ENCODE data around the gene SRPK3.

The SRPK3 gene

DNA sequence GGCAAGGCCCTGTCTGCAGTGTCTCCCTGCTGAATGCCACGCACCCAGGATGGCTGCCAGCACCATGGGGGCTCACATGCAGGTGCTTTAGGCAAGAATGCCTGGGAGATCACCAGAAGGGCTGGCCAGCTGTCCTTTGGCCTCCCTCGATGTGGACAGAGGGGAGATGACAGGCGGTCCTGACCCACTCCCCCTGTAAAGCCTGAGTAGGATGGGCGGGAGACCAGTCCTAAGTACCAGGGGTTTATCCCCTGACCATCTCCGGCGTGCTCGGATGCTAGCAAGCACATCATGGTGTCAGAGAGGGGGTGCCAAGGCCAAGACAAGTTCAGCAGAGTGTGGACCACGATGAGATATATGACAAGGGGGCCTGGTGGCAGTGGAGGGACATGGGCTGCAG, 44.2 kb downstream of the SRPK3 start:
- in situ Hi-C loops (cut with MboI; ENCODE audit: low sequenced_read_pairs), result no loop called here
- H3K9me3 ChIP-seq, result no peaks in the 10 kb centered on the region
- DNase-seq (ENCODE audit: low spot score in 2 of 2), result no peak
- no peaks in the 10 kb centered on the region for H3K36me3 ChIP-seq (replicated peaks)
- H3K27me3 ChIP-seq (ENCODE audit: low read depth), result no peaks in the 10 kb centered on the region
- H3K4me3 ChIP-seq, result no peak overlapping the region
- no peaks in the 10 kb centered on the region for H3K4me1 ChIP-seq

DNA sequence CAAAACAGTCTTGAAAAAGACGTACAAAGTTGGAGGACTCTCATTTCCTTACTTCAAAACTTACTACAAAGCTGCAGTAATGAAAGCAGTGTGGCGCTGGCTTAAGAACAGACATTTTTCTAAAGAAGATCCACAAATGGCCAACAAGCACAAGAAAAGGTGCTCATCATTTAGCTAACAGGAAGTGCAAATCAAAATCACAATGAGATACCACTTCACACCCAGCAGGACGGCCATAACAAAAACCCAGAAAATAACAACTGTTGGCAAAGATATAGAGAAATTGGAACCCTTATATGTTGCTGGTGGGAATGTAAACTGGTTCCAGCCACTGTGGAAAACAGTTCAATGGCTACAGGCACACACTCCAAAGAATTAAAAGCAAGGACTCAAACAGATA, 46.2 kb downstream of the SRPK3 start:
- in situ Hi-C loops (cut with MboI; ENCODE audit: low sequenced_read_pairs), result no loop called here

DNA sequence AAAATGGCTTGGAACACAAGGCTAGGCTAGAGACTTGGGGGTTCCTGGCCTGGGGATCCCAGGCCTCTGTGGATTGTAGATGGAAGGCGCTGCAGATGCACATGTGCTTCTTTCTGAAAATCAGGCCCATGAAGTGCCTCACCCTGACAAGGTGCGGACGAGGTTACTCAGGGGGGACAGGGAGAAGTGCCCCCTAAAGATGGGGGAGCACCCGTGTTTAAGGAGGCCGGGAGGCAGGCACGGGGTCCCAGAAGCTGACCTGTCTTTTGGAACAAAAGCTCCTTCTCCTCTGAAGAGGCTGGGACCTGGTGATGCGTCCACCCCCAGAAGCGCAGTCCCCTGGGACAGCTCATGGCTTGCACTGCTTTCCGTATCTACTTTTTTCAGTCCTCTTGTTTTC, 47.1 kb downstream of the SRPK3 start:
- Histone ChIP-seq H3K4me1 (no peaks in the 10 kb centered on the region), H3K27me3 (ENCODE audit: low read depth) (no peaks in the 10 kb centered on the region), H3K4me3 (no peak overlapping the region), H3K9me3 (no peaks in the 10 kb centered on the region), H3K36me3 (replicated peaks) (no peaks in the 10 kb centered on the region)
- no peak for DNase-seq (ENCODE audit: low spot score in 2 of 2)
- in situ Hi-C loops (cut with MboI; ENCODE audit: low sequenced_read_pairs), result no loop called here

More for the DNA sequence above, 46.2 kb downstream of the SRPK3 start:
- Histone ChIP-seq H3K27me3 (ENCODE audit: low read depth) (no peaks in the 10 kb centered on the region), H3K4me1 (no peaks in the 10 kb centered on the region), H3K4me3 (no peak overlapping the region), H3K9me3 (no peaks in the 10 kb centered on the region), H3K36me3 (replicated peaks) (no peaks in the 10 kb centered on the region)
- DNase-seq (ENCODE audit: low spot score in 2 of 2), result no peak

DNA sequence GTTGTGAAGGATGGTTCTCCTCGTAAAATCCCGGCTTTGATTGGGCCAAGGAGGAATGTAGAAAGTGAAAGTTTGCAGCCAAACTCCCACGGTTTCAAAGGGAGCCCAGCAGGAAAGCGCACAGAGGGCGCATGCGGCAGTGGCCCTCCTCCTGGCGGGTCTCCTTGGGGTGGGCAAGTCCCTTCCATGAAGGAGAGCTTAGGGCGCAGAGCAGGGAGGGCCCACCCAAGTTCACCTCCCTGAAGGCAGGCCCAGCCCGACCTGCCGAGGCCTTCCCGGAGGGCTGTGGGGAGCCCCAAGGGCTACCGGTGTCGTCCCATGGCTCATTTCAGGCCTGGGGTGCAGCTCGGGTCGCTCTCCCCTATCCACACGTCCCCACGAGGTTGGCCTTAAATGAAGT, 47.5 kb downstream of the SRPK3 start:
- H3K27me3 ChIP-seq (ENCODE audit: low read depth), result no peaks in the 10 kb centered on the region
- in situ Hi-C loops (cut with MboI; ENCODE audit: low sequenced_read_pairs), result no loop called here
- H3K9me3 ChIP-seq, result no peaks in the 10 kb centered on the region
- no peaks in the 10 kb centered on the region for H3K36me3 ChIP-seq (replicated peaks)
- H3K4me3 ChIP-seq, result peak overlapping the region; percentile 37
- H3K4me1 ChIP-seq, result no peaks in the 10 kb centered on the region
- no peak for DNase-seq (ENCODE audit: low spot score in 2 of 2)

DNA sequence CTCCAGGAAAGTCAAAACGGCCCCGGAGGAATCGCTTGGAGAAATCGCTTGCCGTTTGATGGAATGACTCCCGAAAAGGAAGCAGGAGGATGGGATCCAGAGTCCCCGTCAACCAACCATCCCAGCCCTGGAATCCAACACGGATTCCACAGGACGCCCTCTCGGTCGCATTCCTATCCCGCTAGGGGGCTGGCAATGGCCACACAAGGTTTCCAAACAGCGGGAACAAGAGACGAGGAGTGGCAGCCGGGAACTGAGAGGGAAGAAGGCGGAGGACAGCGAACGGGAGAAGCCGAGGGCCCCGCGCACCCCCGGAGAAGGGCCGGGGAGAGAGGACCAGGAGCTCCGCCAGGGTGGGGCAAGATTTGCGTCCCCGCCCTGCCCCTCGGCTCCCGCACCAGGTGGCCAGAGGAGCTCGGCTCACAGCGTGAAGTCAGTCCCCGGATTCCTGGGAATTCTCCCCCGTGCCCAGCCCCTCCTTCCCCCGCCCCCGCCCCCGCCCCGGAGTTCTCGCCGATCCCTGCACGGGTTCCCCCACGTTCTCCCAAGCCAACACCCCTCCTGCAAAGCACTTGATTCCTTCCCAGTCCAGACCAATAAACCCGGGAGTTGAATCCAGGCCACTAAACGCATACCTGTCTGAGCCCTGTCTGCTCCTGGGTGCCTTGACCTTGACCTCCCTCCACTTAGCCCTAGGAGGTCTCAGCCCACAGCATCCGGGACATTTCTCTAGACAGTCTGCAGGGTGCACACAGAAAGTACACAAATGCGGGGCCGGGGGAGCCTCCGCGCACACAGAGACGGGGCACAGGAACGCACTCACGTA, 48.1 kb downstream of the SRPK3 start:
- H3K9me3 ChIP-seq, result no peaks in the 10 kb centered on the region
- peak; percentile 38 to 71 for DNase-seq (ENCODE audit: low spot score in 2 of 2)
- H3K4me3 ChIP-seq, result peak overlapping the region; percentile 37
- in situ Hi-C loops (cut with MboI; ENCODE audit: low sequenced_read_pairs), result no loop called here
- H3K36me3 ChIP-seq (replicated peaks), result no peaks in the 10 kb centered on the region
- no peaks in the 10 kb centered on the region for H3K27me3 ChIP-seq (ENCODE audit: low read depth)
- no peaks in the 10 kb centered on the region for H3K4me1 ChIP-seq

DNA sequence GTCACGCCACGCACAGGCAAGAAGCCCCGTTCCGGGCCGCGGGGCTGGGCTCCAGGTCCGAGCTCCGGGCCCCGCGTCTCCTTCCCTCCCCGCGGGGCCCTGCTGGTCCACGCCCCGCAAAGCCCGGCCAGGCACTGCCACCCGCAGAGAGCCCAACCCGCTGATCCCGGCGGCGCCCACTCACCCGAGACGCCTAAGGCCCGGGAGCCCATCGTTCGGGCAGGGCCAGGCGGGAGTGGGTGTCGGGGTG, 48.6 kb downstream of the SRPK3 start:
- peak in 1 of 2 experiments; percentile 34 for DNase-seq (ENCODE audit: low spot score in 2 of 2)
- in situ Hi-C loops (cut with MboI; ENCODE audit: low sequenced_read_pairs), result no loop called here
- Histone ChIP-seq H3K27me3 (ENCODE audit: low read depth) (no peaks in the 10 kb centered on the region), H3K36me3 (replicated peaks) (no peaks in the 10 kb centered on the region), H3K9me3 (no peaks in the 10 kb centered on the region), H3K4me1 (no peaks in the 10 kb centered on the region), H3K4me3 (peak overlapping the region; percentile 37)

DNA sequence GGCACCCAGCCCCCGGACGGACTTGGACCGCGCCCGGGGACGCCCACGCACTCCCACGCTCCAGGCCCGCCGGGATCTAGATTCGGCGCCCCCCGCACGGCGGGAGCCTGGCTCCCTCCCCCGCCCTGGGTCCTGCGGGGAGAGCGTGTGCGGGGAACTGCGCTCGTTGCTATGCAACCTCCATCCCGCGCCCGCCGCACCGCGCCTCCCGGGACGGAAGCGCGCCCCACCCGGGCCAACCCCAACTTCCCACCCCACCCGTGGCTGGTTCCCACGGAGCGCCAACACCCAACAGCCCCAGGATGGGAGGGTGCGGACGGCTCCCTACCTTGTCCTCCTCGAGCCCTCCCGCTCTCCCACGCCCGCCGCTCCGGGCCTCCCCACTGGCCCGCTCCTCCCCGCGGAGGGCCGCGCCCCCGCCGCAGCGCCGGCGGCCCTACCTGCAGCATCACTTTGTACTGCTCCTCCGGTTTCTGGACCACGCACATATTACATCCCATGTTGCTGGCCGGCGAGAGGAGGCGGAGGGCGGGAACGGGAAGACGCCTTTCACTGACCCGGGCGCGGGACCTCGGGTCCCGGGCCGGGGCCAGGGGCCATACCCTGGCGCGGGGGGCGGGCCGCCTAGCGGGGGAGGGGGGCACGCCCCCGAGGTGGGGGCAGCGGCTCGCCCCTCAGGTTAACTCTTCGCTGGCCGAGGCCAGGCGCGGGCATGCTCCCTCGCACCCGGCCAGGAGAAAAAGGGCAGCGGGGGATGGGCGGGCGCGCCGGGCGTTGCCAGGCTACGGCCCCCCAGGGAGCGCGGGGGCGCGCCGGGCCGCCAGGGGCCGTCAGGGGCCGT, 49.2 kb downstream of the SRPK3 start, which contains the start of gene PDZD4:
Gene PDZD4, minus strand, starts transcription at position 746 of the 841 bp plus-strand sequence. Its CDS starts 246 bp downstream, at position 500.
- Histone ChIP-seq H3K9me3 (no peaks in the 10 kb centered on the region), H3K4me3 (peak within 1 kb of the TSS; percentile 37), H3K36me3 (replicated peaks) (no peaks in the 10 kb centered on the region), H3K27me3 (ENCODE audit: low read depth) (no peaks in the 10 kb centered on the region), H3K4me1 (no peaks in the 10 kb centered on the region)
- in situ Hi-C loops (cut with MboI; ENCODE audit: low sequenced_read_pairs), result no loop called here
- DNase-seq (ENCODE audit: low spot score in 2 of 2), result peak in 1 of 2 experiments; percentile 56

DNA sequence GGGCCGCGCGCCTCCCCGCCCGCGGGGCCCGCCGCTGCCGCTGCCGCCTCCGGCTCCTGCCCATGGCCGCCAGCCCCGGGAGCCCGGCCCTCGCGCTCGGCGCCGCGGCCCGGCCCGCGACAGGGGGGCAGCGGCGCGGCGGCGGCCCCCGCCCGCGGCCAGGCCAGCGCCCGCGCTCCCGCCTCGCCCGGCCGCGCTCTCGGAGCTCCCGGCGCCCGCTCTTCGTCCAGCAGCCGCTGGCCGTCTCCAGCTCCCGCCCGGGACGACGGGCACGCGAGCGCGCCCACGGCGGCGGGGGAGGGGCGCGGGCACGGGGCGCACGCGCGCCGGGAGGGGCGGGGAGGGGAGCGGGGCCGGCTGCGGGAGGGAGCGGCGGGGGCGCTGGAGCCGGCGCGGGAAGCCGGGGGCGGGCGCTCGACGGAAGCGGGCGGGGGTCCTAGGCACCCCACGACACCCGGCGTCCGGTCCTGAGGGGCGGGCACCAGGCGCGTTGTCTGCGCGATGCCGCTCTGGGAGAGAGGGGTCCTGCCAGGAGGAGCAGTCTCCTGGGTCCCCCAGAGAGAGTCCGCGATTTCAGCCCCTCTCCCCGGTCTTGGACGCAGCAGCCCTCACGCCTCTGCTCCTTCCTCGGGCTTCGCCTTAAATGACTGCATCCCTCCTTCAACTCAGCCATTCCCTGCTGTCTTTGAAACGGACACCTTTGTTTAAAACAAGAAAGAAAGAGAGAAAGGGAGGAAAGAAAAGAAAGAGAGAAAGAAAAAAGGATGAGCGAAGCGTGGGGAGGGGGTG, 50.0 kb downstream of the SRPK3 start:
- in situ Hi-C loops (cut with MboI; ENCODE audit: low sequenced_read_pairs), result no loop called here
- H3K4me1 ChIP-seq, result no peaks in the 10 kb centered on the region
- no peaks in the 10 kb centered on the region for H3K36me3 ChIP-seq (replicated peaks)
- no peaks in the 10 kb centered on the region for H3K9me3 ChIP-seq
- H3K4me3 ChIP-seq, result peak overlapping the region; percentile 15
- DNase-seq (ENCODE audit: low spot score in 2 of 2), result no peak
- no peaks in the 10 kb centered on the region for H3K27me3 ChIP-seq (ENCODE audit: low read depth)

DNA sequence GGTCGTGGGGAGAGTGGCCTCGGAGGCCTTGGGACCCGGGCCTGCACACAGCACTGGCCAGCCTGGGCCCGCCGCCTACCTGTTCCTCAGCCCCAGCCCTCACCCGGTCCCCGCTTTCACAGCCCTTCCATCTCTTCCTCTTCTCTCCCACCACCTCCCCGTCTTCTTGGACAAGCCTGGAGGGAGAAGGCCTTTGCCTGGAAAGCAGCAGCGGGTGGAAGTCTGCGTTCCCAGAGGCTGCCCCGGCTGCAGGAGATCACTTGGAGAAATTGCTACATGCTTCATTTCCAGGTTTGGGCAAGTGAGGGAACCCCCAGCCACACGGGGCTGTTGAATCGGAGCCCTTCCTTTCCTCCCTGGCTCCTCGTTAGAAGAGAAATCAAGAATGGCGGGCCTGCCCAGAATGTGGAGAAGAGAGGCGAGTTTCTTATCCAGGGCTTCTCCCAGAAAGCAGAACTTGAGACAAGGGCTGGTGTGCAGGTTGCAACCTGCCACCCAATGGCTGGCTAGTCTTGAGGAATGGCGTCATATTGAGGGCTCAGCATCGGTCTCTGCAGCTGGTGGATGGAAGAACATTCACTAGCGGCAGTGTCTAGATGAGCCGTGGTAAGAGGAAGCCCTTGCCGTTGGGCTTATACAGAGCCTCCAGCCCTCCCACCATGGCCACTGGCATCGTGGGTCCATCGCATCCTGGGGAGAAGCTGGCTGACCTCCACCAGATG, 50.7 kb downstream of the SRPK3 start:
- no peak for DNase-seq (ENCODE audit: low spot score in 2 of 2)
- no peaks in the 10 kb centered on the region for H3K4me1 ChIP-seq
- no peaks in the 10 kb centered on the region for H3K9me3 ChIP-seq
- H3K36me3 ChIP-seq (replicated peaks), result no peaks in the 10 kb centered on the region
- in situ Hi-C loops (cut with MboI; ENCODE audit: low sequenced_read_pairs), result no loop called here
- no peaks in the 10 kb centered on the region for H3K27me3 ChIP-seq (ENCODE audit: low read depth)
- no peak overlapping the region for H3K4me3 ChIP-seq

DNA sequence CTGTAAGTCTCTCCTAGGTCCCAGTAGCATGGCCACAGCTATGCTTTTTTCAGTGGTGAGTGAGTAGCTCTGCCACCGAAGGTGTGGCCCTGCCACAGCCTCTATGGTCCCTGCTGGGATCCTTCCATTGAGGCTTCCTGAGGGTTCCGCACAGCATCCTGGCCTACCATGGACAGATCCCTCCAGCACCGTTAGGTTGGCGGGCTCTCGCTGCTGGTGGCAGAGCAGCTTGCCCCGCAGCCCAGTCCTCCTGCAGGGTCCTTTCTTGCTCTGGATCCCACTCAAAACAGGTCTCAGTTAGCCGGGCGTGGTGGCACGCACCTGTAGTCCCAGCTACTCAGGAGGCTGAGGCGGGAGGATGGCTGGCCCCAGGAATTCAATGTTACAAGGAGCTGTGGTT, 51.9 kb downstream of the SRPK3 start:
- DNase-seq (ENCODE audit: low spot score in 2 of 2), result no peak
- Histone ChIP-seq H3K4me3 (no peak overlapping the region), H3K9me3 (no peaks in the 10 kb centered on the region), H3K4me1 (no peaks in the 10 kb centered on the region), H3K36me3 (replicated peaks) (no peaks in the 10 kb centered on the region), H3K27me3 (ENCODE audit: low read depth) (no peaks in the 10 kb centered on the region)
- in situ Hi-C loops (cut with MboI; ENCODE audit: low sequenced_read_pairs), result no loop called here

Data from HAP-1 (cell line).